ENCODE results near the gene BRPF3. TPM values are rescaled to one million over a fixed set of nuclear protein-coding genes. Genes with fewer than 3 reads are reported as not detected.

The BRPF3 gene
- total RNA-seq, 1 donor from 2014 or later: 36.2 TPM

GRCh38 chr6:36227379-36228228 lies 31.1 kb downstream of the BRPF3 start:
- Mint-ChIP-seq H3K9me3 (ENCODE audit: unreplicated experiment) (peaks cover 1% of the 10 kb centered on the region), H3K4me1 (ENCODE audit: low read depth, unreplicated experiment) (peaks cover 3% of the 10 kb centered on the region), H3K36me3 (ENCODE audit: unreplicated experiment) (peaks cover 5% of the 10 kb centered on the region), H3K4me3 (ENCODE audit: unreplicated experiment) (no peak overlapping the region), H3K27me3 (ENCODE audit: unreplicated experiment) (peaks cover 2% of the 10 kb centered on the region), H3K27ac (ENCODE audit: unreplicated experiment) (no peak overlapping the region)
- TF ChIP-seq, protein P1, sequence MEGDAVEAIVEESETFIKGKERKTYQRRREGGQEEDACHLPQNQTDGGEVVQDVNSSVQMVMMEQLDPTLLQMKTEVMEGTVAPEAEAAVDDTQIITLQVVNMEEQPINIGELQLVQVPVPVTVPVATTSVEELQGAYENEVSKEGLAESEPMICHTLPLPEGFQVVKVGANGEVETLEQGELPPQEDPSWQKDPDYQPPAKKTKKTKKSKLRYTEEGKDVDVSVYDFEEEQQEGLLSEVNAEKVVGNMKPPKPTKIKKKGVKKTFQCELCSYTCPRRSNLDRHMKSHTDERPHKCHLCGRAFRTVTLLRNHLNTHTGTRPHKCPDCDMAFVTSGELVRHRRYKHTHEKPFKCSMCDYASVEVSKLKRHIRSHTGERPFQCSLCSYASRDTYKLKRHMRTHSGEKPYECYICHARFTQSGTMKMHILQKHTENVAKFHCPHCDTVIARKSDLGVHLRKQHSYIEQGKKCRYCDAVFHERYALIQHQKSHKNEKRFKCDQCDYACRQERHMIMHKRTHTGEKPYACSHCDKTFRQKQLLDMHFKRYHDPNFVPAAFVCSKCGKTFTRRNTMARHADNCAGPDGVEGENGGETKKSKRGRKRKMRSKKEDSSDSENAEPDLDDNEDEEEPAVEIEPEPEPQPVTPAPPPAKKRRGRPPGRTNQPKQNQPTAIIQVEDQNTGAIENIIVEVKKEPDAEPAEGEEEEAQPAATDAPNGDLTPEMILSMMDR (IDR thresholded peaks at IDR 0.05; ENCODE audit: partially characterized antibody, unreplicated experiment): no peak
- no peak for DNase-seq

GRCh38 chr6:36229223-36229622 lies 32.7 kb downstream of the BRPF3 start:
- H3K27me3 Mint-ChIP-seq (ENCODE audit: unreplicated experiment): peaks cover 2% of the 10 kb centered on the region
- no peak for DNase-seq
- TF ChIP-seq, protein P1 (IDR thresholded peaks at IDR 0.05; ENCODE audit: partially characterized antibody, unreplicated experiment): no peak
- H3K9me3 Mint-ChIP-seq (ENCODE audit: unreplicated experiment): no peaks in the 10 kb centered on the region
- H3K27ac Mint-ChIP-seq (ENCODE audit: unreplicated experiment): no peak overlapping the region
- peaks cover 3% of the 10 kb centered on the region for H3K4me1 Mint-ChIP-seq (ENCODE audit: low read depth, unreplicated experiment)
- H3K4me3 Mint-ChIP-seq (ENCODE audit: unreplicated experiment): no peak overlapping the region
- H3K36me3 Mint-ChIP-seq (ENCODE audit: unreplicated experiment): peaks cover 5% of the 10 kb centered on the region

GRCh38 chr6:36230371-36230770 lies 33.8 kb downstream of the BRPF3 start:
- H3K4me3 Mint-ChIP-seq (ENCODE audit: unreplicated experiment): no peak overlapping the region
- peaks cover 3% of the 10 kb centered on the region for H3K4me1 Mint-ChIP-seq (ENCODE audit: low read depth, unreplicated experiment)
- no peak overlapping the region for H3K27ac Mint-ChIP-seq (ENCODE audit: unreplicated experiment)
- peaks cover 3% of the 10 kb centered on the region for H3K27me3 Mint-ChIP-seq (ENCODE audit: unreplicated experiment)
- no peak for DNase-seq
- H3K36me3 Mint-ChIP-seq (ENCODE audit: unreplicated experiment): peaks cover 5% of the 10 kb centered on the region
- TF ChIP-seq, protein P1 (IDR thresholded peaks at IDR 0.05; ENCODE audit: partially characterized antibody, unreplicated experiment): no peak
- H3K9me3 Mint-ChIP-seq (ENCODE audit: unreplicated experiment): no peaks in the 10 kb centered on the region

- Mint-ChIP-seq H3K27me3 (ENCODE audit: unreplicated experiment) (peaks cover 4% of the 10 kb centered on the region), H3K4me3 (ENCODE audit: unreplicated experiment) (no peak overlapping the region), H3K4me1 (ENCODE audit: low read depth, unreplicated experiment) (peaks cover 3% of the 10 kb centered on the region), H3K27ac (ENCODE audit: unreplicated experiment) (no peak overlapping the region), H3K36me3 (ENCODE audit: unreplicated experiment) (peaks cover 13% of the 10 kb centered on the region), H3K9me3 (ENCODE audit: unreplicated experiment) (no peaks in the 10 kb centered on the region)
- TF ChIP-seq, protein P1 (IDR thresholded peaks at IDR 0.05; ENCODE audit: partially characterized antibody, unreplicated experiment): no peak
- DNase-seq: no peak
These were observed 35.6 kb downstream of the BRPF3 start for GRCh38 chr6:36232172-36232571.

DNA sequence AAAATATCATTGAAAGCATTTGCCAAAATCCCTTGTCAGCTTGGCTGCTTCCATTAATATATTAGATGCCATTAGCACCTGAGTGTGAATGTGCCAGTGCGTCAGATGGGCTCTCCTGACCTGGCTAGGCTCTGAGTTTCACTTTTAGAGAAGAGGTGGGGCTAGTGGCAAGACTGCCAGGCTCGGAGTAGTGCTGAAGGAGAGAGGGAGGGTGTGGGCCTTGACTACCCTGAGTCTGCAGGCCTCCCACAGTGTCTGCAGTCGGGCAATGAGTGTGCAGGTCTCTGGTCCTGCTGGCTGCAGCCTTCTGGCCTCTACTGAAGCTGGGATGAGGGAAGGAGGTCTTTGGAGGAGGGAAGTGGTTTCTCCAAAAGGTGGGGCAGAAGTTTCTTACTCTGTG lies 38.8 kb downstream of the BRPF3 start:
- H3K4me3 Mint-ChIP-seq (ENCODE audit: unreplicated experiment): no peak overlapping the region
- DNase-seq: no peak
- H3K27me3 Mint-ChIP-seq (ENCODE audit: unreplicated experiment): peaks cover 2% of the 10 kb centered on the region
- peaks cover 23% of the 10 kb centered on the region for H3K36me3 Mint-ChIP-seq (ENCODE audit: unreplicated experiment)
- no peaks in the 10 kb centered on the region for H3K9me3 Mint-ChIP-seq (ENCODE audit: unreplicated experiment)
- H3K4me1 Mint-ChIP-seq (ENCODE audit: low read depth, unreplicated experiment): peaks cover 3% of the 10 kb centered on the region
- no peak overlapping the region for H3K27ac Mint-ChIP-seq (ENCODE audit: unreplicated experiment)
- TF ChIP-seq, protein P1 (IDR thresholded peaks at IDR 0.05; ENCODE audit: partially characterized antibody, unreplicated experiment): no peak
